Head of caudate nucleus (tissue), 42 donors: Measurements from ENCODE around the gene SPINT2.
"Not testable (repeated sequence)": the region's sequence is repeated elsewhere in the genome, so short reads cannot be mapped to it uniquely, and the experiment has no call there.

Experiments
- DNase-seq, 42 donors: peaks; one replicate each; pipeline versions ENCODE4 v3.0.0 to v3.0.0-alpha.2; 2020 to 2021; ENCODE audit warnings: mixed read lengths in 7 of 42
- intact Hi-C: fragments of 100-400 bp; cut with DNase I; formaldehyde crosslinking; loops from one replicate; pipeline ENCODE4 v1.15.0; 2022

The SPINT2 gene

GRCh38 chr19:38335949-38336637, 71.7 kb downstream of the SPINT2 start:
- intact Hi-C loops, result loop anchor here (1.0 to 10.0 kb wide), 2 partner anchors 38 to 191 kb away; partner anchors contain the start of gene PSMD8
- DNase-seq, result peak; percentile 88 to 99 (median 96)

DNA sequence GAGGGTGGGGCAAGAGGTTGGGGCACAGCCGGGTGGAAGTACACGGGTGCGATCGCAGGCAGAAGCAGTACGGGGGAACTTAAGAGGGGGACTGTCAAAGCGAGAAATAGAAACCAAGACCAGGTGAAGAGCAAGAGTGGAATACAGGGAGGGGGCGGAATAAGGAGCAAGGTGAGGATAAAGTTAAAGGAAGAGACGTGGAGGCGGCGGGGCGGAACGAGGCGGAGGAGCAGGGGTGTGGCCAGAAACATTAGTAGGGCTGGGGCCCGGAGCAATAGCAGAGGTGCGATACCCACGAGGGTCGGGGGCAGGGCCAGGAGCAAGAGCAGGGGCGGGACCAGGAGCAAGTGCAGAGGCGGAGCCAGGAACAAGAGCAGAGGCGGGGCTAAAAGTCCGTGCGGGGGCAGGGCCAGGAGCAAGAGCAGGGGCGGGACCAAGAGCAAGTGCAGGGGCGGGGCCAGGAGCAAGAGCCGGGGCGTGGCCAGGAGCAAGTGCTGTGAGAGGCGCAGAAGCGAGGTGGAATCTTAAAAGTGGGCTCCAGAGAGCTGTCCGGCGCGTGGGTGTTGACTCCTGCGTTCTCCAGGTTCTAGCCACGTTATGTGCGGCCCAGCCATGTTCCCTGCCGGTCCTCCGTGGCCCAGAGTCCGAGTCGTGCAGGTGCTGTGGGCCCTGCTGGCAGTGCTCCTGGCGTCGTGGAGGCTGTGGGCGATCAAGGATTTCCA, 72.4 kb downstream of the SPINT2 start:
- DNase-seq, result peak; percentile 80 to 98 (median 94)
- intact Hi-C loops, result loop anchor here (1.0 to 10.0 kb wide), 2 partner anchors 38 to 192 kb away; partner anchors contain the start of gene PSMD8

DNA sequence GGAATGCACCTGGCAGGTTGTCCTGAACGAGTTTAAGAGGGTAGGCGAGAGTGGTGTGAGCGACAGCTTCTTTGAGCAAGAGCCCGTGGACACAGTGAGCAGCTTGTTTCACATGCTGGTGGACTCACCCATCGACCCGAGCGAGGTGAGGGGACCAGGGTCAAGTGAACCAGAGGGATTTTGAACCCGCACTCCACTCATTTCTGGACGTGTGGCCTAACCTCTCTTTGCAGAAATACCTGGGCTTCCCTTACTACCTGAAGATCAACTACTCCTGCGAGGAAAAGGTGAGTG, 72.9 kb downstream of the SPINT2 start:
- peak in 1 of 42 donors; percentile 23 for DNase-seq
- intact Hi-C loops, result loop anchor here (10.0 kb wide), 1 partner anchor 193 kb away; no protein-coding TSS in a partner anchor

DNA sequence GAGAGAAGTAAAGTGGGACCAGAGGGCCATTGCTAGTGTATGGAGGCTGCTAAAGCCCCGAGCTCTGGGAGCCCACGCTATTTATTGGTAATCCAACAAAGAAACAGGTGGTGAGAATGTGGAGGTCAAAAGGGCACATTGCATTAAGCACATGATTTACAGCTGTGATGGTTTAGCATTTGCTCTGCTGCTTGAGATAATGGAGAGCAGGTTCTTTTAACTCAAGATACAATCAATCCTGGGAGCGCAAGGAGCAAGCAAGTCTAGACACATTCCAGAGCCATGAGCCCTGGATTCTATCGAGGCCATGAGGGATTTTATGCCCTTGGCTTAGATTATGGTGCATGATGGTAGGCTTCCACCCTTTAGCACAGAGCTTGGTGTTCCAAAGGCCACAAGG, 74.6 kb downstream of the SPINT2 start:
- intact Hi-C loops, result loop anchor here (10.0 kb wide), 1 partner anchor 194 kb away; no protein-coding TSS in a partner anchor
- not testable (repeated sequence) for DNase-seq

- DNase-seq, result no peak
- intact Hi-C loops, result no loop called here
Observed at GRCh38 chr19:38340927-38341326, 76.6 kb downstream of the SPINT2 start.
